NOMO-1 treated with dmso at 0.1 percent for 144 hours (cell line): Measurements from ENCODE around the gene MICAL3.
A peak's percentile ranks its signal among the peaks of the same experiment; 100 is the strongest.
"Not testable (repeated sequence)": the region's sequence is repeated elsewhere in the genome, so short reads cannot be mapped to it uniquely, and the experiment has no call there.

Source experiments
- DNase-seq: peaks from one replicate; lab custom pipeline; 2025; ENCODE audit not compliant: unreplicated experiment; lab: John Stamatoyannopoulos, UW

Gene MICAL3

GRCh38 chr22:18024276-18024939, at the start of gene MICAL3:
Gene MICAL3, minus strand, starts transcription at chr22:18024561. Its CDS starts 117,749 bp downstream, at chr22:17906812.
- peak; percentile 30 for DNase-seq

GRCh38 chr22:18073927-18074326, 49.6 kb upstream of the MICAL3 start:
- DNase-seq = not testable (repeated sequence)

GRCh38 chr22:18073467-18073866, 49.1 kb upstream of the MICAL3 start:
- DNase-seq = no peak

GRCh38 chr22:18071968-18072310, 47.6 kb upstream of the MICAL3 start:
- no peak for DNase-seq

- not testable (repeated sequence) for DNase-seq
Measured at GRCh38 chr22:18071307-18071967, 47.1 kb upstream of the MICAL3 start.

GRCh38 chr22:18070556-18071306, 46.4 kb upstream of the MICAL3 start:
- DNase-seq = no peak

- no peak for DNase-seq
Measured at GRCh38 chr22:18070041-18070440, 45.7 kb upstream of the MICAL3 start.

- no peak for DNase-seq
Measured at GRCh38 chr22:18069041-18069440, 44.7 kb upstream of the MICAL3 start.

GRCh38 chr22:18068381-18068988, 44.1 kb upstream of the MICAL3 start:
- no peak for DNase-seq

- no peak for DNase-seq
Measured at GRCh38 chr22:18067548-18068341, 43.4 kb upstream of the MICAL3 start.

- no peak for DNase-seq
Measured at GRCh38 chr22:18067121-18067520, 42.8 kb upstream of the MICAL3 start.

GRCh38 chr22:18066181-18066859, 42.0 kb upstream of the MICAL3 start:
- peak; percentile 26 for DNase-seq

GRCh38 chr22:18065256-18065655, 40.9 kb upstream of the MICAL3 start:
- DNase-seq = no peak

- DNase-seq = no peak
Measured at GRCh38 chr22:18064636-18065035, 40.3 kb upstream of the MICAL3 start.

GRCh38 chr22:18063715-18064114, 39.4 kb upstream of the MICAL3 start:
- DNase-seq = not testable (repeated sequence)

GRCh38 chr22:18063306-18063705, 38.9 kb upstream of the MICAL3 start:
- no peak for DNase-seq

- DNase-seq = no peak
Measured at GRCh38 chr22:18062421-18062820, 38.1 kb upstream of the MICAL3 start.

- no peak for DNase-seq
Measured at GRCh38 chr22:18060646-18061620, 36.6 kb upstream of the MICAL3 start.

- DNase-seq = no peak
Measured at GRCh38 chr22:18059991-18060390, 35.6 kb upstream of the MICAL3 start.
